H4 (cell line): ENCODE measurements around the gene MYO15A. TPM values are rescaled to one million over a fixed set of nuclear protein-coding genes. Genes with fewer than 3 reads are reported as not detected.
A peak's percentile ranks its signal among the peaks of the same experiment; 100 is the strongest.

ENCODE experiments used
- DNase-seq: peaks from one replicate; pipeline ENCODE4 v3.0.0-alpha.2; 2015; ENCODE audit warnings: low spot score
- total RNA-seq: library from RNA; depleted of rRNA; stranded (reverse); fragments of >200 nt; shearing (Covaris generic); gene quantifications from 2 replicates; pipeline ENCODE4 v1.2.3, GENCODE V29; 2014; rRNA removed

The MYO15A gene, protein sequence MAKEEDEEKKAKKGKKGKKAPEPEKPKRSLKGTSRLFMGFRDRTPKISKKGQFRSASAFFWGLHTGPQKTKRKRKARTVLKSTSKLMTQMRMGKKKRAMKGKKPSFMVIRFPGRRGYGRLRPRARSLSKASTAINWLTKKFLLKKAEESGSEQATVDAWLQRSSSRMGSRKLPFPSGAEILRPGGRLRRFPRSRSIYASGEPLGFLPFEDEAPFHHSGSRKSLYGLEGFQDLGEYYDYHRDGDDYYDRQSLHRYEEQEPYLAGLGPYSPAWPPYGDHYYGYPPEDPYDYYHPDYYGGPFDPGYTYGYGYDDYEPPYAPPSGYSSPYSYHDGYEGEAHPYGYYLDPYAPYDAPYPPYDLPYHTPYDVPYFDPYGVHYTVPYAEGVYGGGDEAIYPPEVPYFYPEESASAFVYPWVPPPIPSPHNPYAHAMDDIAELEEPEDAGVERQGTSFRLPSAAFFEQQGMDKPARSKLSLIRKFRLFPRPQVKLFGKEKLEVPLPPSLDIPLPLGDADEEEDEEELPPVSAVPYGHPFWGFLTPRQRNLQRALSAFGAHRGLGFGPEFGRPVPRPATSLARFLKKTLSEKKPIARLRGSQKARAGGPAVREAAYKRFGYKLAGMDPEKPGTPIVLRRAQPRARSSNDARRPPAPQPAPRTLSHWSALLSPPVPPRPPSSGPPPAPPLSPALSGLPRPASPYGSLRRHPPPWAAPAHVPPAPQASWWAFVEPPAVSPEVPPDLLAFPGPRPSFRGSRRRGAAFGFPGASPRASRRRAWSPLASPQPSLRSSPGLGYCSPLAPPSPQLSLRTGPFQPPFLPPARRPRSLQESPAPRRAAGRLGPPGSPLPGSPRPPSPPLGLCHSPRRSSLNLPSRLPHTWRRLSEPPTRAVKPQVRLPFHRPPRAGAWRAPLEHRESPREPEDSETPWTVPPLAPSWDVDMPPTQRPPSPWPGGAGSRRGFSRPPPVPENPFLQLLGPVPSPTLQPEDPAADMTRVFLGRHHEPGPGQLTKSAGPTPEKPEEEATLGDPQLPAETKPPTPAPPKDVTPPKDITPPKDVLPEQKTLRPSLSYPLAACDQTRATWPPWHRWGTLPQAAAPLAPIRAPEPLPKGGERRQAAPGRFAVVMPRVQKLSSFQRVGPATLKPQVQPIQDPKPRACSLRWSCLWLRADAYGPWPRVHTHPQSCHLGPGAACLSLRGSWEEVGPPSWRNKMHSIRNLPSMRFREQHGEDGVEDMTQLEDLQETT (N-terminal part only)
- under 0.01 TPM in 1 of 2 replicates, not detected in the other for total RNA-seq

DNA sequence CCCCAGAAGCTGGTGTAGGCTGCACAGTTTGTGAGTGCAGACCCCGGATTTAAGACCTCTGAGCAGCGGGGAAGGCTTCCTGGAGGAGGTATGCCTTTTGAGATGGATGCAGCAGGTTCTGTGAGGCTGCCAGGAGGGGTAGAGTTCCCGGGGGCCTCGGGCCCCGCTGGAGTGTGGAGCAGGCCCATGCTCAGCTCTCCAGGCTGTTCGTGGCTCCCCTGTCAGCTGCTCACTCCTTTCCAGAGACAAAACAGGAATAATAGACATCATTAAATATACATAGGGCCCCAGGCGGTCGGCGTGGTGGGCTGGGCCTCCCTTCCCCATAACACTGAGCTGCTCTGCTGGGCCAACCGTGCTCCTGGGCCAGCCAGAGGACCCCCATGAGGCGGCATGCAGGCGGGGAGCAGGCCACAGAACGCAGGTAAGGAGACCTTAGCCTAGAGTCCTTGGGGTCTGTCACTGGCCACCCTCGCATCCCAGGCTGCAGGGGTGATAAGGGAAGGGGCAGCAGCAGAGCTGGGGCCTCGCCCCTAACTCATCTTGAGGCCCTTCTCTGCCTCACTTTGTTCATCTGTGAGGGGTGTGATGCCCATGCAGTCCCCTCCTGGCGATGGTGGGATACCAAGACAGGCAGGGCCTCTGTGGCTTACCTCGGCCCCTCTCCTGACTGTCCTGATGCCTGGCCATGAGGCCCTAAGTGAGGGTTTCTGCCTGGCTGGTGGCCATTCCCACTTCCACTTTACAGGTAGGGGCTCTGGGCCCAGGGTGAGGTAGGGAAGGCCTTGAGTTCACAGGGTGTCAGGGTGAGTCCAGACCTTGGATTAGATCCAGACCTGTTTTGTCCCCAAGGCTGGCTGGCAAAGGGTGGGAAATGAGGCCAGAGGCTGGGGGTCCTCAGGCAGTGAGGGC lies at the start of gene MYO15A:
Gene MYO15A, plus strand, starts transcription at position 356 of the 912 bp plus-strand sequence. CDS start 10,045 bp downstream, outside the sequence.
- DNase-seq = no peak

DNA sequence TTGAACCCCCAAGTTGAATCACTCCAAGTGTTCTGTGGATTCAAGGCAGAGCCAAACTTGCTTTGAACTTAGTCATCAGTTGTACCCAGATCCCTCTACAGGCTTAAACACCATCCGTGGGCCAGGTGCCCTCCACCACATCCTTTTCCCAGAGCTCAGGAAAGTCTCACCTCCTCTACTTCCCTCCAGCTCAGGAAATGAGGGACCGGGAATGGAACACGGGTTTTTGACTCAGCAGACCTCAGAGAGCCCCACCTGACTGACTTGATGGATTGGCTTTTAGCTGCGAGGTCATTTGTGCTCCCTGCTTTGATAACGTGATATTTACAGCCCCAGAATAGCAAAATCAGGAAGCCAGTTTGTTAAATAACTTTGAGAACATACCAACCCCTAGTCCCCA lies 49.3 kb upstream of the MYO15A start:
- no peak for DNase-seq

DNA sequence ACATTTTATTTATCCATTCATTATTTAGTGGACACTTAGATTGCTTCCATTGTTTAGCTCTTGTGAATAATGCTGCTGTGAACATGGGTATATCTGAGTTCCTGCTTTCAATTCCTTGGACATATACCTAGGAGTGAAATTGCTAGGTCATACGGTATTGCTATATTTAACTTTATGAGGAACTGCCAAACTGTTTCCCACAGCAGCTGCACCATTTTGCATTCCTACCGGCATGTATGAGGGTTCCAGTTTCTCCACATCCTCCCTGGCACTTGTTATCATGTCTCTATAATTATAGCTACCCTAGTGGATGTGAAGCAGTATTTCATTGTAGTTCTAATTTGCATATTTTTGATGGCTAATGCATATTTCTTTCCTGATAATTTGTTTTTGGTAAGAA lies 44.5 kb upstream of the MYO15A start:
- DNase-seq = no peak

DNA sequence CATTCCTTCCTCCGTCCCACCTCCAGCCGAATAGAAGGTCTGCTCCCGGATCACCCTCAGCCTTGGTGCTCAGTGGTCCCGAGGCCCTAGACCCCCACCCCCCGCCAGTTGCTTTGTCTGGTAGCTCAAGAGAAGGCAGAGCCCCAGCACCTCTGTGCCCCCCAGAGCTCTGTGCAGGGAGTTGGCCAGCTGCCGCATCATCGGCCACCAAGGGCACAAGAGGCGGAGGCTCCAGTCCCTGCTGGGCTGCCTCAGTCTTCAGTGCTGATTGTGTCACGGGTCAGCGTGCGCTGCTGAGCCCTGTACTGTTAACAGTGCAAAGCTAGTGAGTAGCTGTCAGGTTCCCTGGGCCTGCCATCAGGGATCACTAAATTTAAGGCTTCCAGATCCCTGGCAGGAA lies 43.0 kb upstream of the MYO15A start:
- DNase-seq = no peak

DNA sequence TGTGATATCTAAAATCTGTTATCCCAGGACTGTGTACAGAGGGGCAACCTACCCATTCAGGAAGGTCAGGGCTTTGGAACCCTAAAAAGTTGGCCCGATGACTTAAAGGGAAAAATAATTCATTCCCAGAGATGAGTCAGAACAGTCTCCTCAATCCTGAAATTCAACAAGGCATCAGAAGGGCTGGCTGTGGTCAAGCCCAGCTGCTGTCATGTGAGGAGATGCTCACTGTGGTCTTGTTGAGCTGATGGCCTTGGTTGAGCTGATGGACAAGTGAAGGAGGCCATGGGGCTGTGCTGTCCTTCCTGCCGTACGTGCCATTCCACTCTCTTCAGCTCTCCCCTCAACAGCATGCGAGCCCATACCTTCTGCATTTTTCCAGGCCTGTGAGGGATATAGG lies 41.7 kb upstream of the MYO15A start:
- DNase-seq = no peak

DNA sequence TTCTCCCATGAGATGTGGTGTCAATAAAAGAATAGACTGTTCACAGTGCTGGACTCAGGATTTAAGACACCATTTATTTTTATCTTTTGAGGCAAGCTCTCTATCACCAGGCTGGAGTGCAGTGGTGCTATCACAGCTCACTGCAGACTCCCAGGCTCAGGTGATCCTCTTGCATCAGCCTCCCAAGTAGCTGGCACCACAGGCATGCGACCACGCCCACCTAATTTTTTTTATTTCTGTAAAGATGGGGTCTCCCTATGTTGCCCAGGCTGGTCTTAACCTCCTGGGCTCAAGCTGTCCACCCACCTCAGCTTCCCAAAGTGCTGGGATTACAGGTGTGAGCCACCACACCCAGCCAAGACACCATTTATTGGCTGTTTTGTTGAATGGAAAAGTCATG lies 39.5 kb upstream of the MYO15A start:
- DNase-seq = no peak

DNA sequence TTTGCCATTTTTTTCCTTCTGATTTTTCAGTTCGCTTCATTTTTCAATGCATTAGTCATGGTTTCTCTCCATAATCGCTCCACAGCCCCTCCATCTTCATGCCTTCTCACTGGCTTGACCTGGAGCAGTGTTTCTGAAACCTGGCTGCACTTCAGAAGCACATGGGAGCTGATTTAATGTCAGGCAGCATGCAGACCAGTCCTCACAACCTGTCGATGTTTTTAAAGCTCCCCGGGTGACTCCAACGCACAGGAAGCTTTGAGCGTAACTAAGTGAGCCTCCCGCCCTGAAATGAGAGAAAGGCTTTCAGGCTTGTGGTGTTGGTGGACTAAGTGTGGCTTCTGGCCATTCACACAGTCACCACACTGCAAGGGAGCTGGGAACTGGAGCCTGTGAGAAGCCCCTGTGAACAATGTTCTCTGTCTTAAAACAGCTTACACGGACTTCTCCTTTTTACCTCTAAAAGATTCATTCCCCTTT lies 37.7 kb upstream of the MYO15A start:
- no peak for DNase-seq

DNA sequence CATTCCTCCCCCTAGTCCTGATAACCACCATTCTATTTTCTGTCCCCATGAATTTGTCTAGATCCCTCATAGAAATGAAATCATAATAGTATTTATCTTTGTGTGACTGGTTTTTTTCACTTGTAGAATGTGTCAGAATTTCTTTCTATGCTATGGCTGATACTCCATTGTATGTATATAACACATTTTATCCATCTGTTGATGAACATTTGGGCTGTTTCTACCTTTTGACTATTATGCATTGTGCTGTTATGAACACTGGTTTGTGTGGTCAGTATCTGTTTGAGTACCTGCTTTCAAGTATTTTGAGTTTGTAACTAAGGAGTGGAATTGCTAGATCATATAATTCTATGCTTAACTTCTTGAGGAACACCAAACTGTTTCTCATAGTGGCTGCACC lies 36.8 kb upstream of the MYO15A start:
- no peak for DNase-seq

DNA sequence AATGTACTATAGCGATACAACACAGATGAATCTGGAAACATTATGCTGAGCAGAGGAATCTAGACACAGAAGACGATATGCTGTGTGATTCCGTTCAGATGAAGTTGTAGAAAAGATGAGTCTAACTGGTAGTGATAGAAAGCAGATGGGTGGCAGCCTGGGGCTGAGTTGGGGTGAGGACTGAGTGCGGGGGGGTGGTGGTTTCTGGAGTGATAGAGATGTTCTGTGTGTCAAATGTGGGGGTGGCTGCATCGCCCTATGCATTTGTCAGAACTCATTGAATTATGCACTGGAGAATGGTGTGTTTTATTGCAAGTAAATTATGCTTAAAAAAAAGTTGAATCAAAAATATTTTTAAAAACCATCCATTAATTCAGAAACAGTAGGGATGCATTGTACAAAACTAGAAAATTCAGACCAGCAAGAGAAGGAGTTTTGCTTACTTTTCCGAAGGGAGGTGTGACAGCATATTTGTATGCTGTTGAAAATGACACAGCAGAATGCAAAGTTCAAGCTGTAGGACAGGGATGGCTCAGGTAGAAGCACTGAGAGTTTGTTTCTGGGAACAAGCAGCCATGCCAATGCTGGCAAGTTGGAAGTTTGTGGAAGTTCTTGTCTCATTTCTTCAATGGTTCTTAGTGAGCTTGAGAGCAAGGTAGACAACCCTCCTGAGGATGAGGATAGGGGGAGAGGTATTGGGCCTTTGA lies 33.8 kb upstream of the MYO15A start:
- no peak for DNase-seq

DNA sequence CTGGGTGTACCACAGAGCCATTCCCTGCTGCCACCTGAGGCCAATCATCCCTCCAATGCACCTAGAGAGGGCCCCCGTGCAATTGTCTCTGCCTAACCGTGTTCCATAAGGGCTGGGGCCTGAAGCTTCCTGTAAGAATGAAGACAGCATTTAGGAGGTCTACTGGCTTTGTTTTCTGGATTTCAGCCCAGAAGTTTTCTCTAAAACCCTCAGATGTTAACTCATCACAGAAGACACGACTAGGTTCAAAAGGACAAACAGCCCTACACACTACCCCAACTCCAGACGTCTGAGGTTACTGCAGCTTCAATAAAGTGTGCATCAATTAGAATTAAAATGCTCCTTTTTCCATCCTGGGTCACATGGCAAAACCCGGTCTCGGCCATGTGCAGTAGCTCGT lies 31.6 kb upstream of the MYO15A start:
- DNase-seq = no peak

DNA sequence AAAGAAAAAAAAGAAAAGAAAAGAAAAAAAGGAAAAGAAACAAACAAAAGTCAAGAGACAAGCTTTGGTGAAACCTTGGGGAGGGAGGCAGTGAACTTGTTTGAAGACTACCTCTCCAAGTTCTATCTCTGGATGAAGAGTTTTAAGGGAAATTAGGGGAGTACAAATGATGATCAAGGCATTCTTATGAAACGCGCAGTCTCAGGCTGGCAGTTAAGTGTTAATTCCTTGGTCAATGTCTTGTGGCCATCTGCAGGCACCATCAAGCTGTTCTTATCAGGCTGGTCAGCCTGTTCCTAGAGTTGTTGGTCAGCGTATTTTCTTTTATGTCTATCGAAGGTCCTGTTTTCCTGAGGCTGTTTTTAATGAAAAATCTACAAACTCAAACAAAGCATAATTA lies 29.0 kb upstream of the MYO15A start:
- no peak for DNase-seq

DNA sequence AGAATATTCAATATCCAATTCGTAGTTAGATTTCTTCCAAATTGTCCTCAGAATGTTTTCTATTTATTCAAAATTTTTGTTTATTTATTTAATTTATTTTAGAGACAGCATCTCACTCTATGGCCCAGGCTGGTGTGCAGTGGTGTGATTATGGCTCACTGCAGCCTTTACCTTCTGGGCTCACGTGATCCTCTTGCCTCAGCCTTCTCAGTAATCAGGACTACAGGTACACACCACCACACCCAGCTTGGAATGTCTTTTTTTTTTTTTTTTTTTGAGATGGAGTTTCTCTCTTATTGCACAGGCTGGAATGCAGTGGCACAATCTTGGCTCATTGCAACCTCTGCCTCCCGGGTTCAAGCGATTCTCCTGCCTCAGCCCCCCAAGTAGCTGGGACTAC lies 24.3 kb upstream of the MYO15A start:
- no peak for DNase-seq

DNA sequence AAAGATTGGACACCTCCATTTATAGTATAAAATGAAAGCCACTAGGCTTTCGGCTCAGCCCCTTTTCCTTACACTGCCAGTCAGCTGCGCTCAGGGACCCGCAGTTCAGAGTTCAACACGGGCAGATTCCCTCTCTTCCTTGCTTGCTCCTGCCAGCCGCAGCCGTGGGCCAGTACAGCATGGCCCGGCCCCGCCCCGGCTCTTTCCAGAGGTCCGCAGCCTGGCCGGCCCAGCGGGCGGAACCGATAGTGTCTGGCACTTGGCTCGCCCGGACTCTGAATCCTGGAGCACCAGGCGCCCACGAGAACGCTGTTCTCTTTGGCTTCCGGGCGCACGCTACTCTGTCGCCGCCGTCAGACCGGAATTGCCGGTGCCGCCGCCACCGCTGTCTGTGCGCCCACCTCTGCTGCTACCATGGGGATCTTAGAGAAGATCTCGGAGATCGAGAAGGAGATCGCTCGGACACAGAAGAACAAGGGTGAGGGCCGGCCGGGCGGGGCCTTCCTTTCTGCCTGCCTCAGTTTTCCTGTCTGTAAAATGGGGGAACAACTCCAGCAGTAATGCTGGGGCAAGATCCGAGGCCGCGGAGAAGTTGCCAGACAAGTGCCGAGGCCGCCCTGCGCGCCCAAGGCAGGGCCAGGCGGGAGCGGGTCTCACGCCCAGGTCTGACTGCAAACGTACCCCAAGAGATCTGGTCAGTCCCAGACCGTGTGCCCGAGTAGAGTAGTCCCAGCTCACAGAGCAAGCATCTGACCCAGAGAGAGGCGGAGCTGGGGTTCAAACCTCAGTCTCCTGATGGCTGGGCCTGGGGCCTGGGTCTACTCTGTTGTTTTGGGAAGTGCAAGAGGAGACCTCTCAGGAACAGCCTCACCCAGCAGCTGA lies 20.7 kb upstream of the MYO15A start, which contains the start of gene DRG2:
Gene DRG2, plus strand, starts transcription at position 339 of the 882 bp plus-strand sequence. Its CDS starts 76 bp downstream, at position 415.
- DNase-seq = peak; percentile 80

DNA sequence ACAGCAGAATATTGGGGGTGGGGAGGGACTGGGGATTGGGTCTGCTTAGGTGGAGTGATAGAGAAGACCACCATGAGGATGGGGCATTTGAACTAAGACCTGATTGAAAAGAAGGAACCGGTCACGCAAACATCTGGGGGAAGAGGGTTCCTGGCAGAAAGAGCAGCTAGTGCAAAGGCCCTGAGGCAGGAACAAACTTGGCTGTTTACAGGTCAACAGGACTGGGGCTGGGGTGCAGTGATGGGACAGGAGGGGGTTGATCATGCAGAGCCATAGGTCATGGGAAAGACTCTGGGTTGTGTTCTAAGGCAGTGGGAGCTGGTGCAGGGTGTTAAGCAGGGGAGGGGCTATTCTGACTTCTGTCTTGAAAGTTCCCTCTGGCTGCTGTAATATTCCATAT lies 18.9 kb upstream of the MYO15A start:
- DNase-seq = no peak

DNA sequence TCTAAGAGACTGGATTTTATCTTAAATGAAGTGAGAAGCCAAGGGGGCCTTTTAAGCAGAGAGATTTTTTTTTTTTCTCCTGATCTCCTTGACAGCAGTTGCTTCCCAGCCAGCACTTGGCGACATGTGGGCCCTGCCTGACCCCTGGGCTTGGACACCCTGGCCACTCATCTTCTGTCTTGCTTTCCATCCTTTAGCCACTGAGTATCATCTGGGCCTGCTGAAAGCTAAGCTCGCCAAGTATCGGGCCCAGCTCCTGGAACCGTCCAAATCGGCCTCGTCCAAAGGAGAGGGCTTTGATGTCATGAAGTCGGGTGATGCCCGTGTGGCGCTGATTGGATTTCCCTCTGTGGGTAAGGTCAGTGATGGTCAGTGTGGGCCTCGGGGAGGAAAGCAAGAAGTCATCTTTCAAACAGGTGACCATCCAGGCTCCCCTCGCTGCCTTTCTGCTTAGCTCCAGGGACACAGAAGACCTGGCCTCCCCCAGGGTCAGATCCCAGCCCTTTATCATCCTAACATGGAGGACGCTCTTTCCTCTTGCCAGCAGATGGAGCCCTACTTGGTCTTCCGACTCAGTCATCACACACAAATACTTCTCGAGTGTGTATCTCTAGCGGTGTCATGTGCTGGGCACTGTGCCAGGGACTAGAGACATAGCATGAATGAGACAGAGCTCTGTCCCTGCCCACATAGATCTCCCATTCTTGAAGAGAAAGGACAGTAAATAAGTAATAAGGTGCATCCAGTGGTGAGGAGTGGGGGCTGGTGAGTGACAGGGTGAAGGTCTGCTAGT lies 14.7 kb upstream of the MYO15A start:
- DNase-seq = peak; percentile 68

DNA sequence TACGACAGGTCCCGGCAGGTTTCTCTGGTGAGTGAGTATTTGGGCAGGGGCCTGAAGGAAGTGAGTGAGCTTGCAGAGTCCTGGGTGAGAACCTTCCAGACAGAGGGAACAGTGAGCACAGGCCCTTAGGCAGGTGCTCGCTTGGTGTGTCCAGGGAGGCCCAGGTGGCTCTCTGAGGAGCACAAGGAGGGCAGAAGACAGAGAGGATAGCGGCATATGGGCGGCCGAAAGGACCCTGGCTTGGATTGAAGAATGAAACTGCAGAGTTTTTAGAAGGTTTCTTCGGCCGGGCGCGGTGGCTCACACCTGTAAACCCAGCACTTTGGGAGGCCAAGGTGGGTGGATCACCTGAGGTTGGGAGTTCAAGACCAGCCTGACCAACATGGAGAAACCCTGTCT lies 14.1 kb upstream of the MYO15A start:
- DNase-seq = no peak

DNA sequence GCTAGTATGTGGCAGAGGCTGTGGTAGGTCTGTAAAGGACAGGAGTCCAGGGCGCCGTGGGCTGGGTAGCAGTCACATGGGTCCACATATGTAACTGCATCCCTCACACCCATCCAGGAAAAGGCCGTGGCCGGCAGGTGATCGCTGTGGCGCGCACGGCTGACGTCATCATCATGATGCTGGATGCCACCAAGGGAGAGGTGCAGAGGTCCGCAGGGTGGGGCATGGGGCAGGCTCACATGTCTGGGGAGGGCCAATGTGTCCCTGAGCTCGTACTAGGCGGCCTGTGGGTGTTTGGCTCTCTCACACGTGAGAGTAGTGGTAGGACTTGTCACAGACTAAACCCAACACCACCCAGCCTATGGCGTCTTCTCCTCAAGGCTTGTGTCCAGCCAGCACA lies 9.0 kb upstream of the MYO15A start:
- DNase-seq = no peak

DNA sequence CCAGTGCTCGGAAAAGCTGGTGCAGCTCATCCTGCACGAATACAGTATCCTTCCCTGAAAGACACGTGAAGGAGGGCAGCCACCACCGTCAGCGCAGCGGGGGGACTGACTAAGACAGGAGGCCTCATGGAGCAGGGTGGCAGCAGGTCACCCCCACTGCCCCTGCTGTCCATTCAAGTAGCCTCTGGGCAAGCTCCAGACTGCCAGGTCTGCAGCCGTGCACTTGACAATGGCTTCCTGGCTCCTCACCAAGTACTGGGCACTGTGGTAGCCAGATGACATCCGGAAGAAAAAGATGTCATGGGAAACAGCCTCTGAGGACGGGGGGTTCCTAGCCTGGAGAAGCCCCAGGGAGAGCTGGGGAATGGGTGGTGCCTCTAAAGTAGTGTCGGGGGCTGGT lies 7.9 kb upstream of the MYO15A start:
- no peak for DNase-seq
